NCI-H2196 (cell line): ENCODE data around the gene OR5A1.
"Not testable (repeated sequence)": the region's sequence is repeated elsewhere in the genome, so short reads cannot be mapped to it uniquely, and the experiment has no call there.

Experiments
- DNase-seq: peaks from one replicate; lab custom pipeline; 2025; ENCODE audit not compliant: unreplicated experiment; lab: John Stamatoyannopoulos, UW

Gene OR5A1

GRCh38 chr11:59436169-59436568, at the start of gene OR5A1:
Gene OR5A1, plus strand, starts transcription at chr11:59436469. Its CDS starts 6,700 bp downstream, at chr11:59443169.
- DNase-seq, result no peak

GRCh38 chr11:59394186-59394585, 42.1 kb upstream of the OR5A1 start:
- DNase-seq, result no peak

- no peak for DNase-seq
Observed at GRCh38 chr11:59400461-59401261, 35.6 kb upstream of the OR5A1 start.

- DNase-seq, result no peak
Observed at GRCh38 chr11:59401262-59401552, 35.1 kb upstream of the OR5A1 start.

GRCh38 chr11:59403546-59403945, 32.7 kb upstream of the OR5A1 start:
- DNase-seq, result no peak

GRCh38 chr11:59413646-59414045, 22.6 kb upstream of the OR5A1 start:
- no peak for DNase-seq

- DNase-seq, result no peak
Observed at GRCh38 chr11:59415111-59415510, 21.2 kb upstream of the OR5A1 start.

- DNase-seq, result no peak
Observed at GRCh38 chr11:59416613-59417012, 19.7 kb upstream of the OR5A1 start.

GRCh38 chr11:59417023-59417422, 19.2 kb upstream of the OR5A1 start:
- no peak for DNase-seq

- no peak for DNase-seq
Observed at GRCh38 chr11:59418156-59418555, 18.1 kb upstream of the OR5A1 start.

- no peak for DNase-seq
Observed at GRCh38 chr11:59423835-59424234, 12.4 kb upstream of the OR5A1 start.

GRCh38 chr11:59425131-59425530, 11.1 kb upstream of the OR5A1 start:
- DNase-seq, result no peak

GRCh38 chr11:59426361-59427067, 9.8 kb upstream of the OR5A1 start, which contains the start of gene OR5A2:
Gene OR5A2, minus strand, starts transcription at chr11:59426413. Its CDS starts 3,460 bp downstream, at chr11:59422953.
- DNase-seq, result no peak

GRCh38 chr11:59427068-59427382, 9.2 kb upstream of the OR5A1 start:
- no peak for DNase-seq

- DNase-seq, result peak; percentile 44
Observed at GRCh38 chr11:59429924-59430516, 6.2 kb upstream of the OR5A1 start.

- no peak for DNase-seq
Observed at GRCh38 chr11:59437770-59438169, 1.5 kb downstream of the OR5A1 start.

- not testable (repeated sequence) for DNase-seq
Observed at GRCh38 chr11:59445624-59446023, 9.4 kb downstream of the OR5A1 start.

GRCh38 chr11:59448484-59448883, 12.2 kb downstream of the OR5A1 start:
- DNase-seq, result no peak

GRCh38 chr11:59456661-59457060, 20.4 kb downstream of the OR5A1 start, which contains the start of gene OR4D6:
Gene OR4D6, plus strand, starts transcription at chr11:59456961. Its CDS starts 0 bp downstream, at chr11:59456961.
- no peak for DNase-seq

- no peak for DNase-seq
Observed at GRCh38 chr11:59459916-59460315, 23.6 kb downstream of the OR5A1 start.

GRCh38 chr11:59463190-59463641, 26.9 kb downstream of the OR5A1 start:
- no peak for DNase-seq

- no peak for DNase-seq
Observed at GRCh38 chr11:59473015-59473414, 36.7 kb downstream of the OR5A1 start, which contains the start of gene OR4D10. Gene OR4D10, plus strand, starts transcription at chr11:59473315. Its CDS starts 4,115 bp downstream, at chr11:59477430.
